GM18867 (cell line): ENCODE results near the gene NCS1.

ENCODE experiments used
- ATAC-seq: cut with Tn5 transposase; IDR thresholded peaks from one replicate; pipeline ENCODE4 v1.9.1; 2021; ENCODE audit warnings: mild to moderate bottlenecking, moderate library complexity; ENCODE audit not compliant: unreplicated experiment

The NCS1 gene

DNA sequence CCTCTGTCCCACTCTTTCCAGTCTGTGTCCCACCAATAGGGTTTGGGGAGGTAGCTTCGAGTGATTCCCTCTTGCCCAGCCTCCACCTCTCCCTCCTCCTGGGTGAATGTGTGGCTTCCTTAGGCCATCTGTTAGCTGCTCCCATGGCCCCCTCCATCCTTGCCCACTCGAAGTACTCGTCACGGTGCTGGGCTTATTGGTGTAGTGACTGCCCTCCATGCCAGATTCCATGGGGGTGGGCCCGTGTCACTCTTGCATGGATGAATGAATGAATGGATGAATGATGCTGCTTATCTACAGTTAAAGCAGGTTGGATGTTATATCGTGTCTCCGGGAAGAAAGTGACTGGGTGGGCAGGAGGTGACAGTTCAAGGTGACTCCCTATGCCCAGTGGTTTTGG lies 112.5 kb downstream of the NCS1 start:
- no peak for ATAC-seq

DNA sequence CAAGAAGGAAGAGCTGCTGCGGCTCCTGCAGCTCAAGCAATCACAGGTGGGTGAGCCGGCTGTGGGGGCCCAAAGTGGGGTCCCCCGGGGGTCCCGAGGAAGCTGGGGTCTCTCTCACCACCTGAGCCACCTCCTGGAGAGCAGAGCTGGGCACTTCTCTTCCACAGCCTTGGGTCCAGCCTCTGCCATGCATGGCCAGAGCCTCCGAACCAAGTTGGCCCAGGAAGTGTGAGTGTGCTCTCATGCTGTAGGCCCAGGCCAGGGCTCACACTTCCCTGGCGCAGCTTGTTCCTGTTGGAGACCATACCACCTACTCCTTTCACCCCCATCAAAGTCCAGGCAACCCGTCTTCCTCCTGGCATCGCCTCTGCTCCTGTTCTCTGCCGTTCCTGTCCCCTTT lies 113.1 kb downstream of the NCS1 start:
- ATAC-seq: no peak

DNA sequence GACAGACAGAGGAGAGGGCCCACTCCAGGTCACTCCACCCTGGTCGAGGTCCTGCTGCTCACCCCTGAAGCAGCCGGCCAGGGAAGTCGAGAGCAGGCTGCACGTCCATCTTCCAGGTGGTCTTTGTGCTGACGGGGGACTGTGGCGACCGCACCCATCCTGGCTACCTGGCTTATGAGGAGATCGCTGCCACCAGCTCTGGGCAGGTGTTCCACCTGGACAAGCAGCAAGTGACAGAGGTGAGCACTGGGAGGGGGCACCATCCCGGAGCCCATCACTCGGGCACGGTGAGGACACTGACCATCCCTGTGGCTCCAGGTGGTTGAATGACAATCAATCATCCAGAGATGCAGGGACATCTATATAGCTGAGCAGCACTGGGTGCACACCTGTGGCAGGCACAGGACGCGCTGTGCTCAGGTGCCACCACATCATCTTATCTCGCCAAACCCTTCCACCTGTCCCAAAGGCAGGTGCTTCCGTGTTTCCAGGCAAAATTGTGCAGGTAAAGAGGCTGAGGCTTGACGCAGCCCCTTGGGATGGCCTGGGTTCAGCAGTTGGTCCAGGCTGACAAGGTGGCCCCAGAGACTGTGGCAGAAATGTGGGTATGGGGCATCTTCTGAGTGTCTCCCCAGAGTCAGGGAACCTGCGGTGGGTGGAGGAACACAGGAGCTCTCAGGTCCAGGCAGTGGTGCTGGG lies 114.0 kb downstream of the NCS1 start:
- ATAC-seq: no peak
